HepG2 (cell line): ENCODE measurements around the gene LRRC3. TPM values are rescaled to one million over a fixed set of nuclear protein-coding genes. Genes with fewer than 3 reads are reported as not detected.

Source experiments
- ATRX ChIP-seq: sonication (generic); formaldehyde crosslinking; IDR thresholded peaks from 2 replicates; pipeline ENCODE4 v1.4.0; 2020; ENCODE audit warnings: missing genetic modification reagents, borderline replicate concordance
- CREM ChIP-seq, 2 experiments: sonication (generic) in 1 of 2; formaldehyde crosslinking in 1 of 2; IDR thresholded peaks; 2 replicates each; pipeline versions ENCODE4 v1.4.0 to v1.6.1; 2016 to 2020; ENCODE audit warnings: antibody characterized with exemption in 1 of 2, mild to moderate bottlenecking in 1 of 2, missing genetic modification reagents in 1 of 2
- GABPB1 ChIP-seq: IDR thresholded peaks from 2 replicates; pipeline ENCODE4 v1.6.1; 2016; ENCODE audit warnings: mild to moderate bottlenecking, missing genetic modification reagents, moderate library complexity, missing compliant biosample characterization
- MED1 ChIP-seq: sonication (generic); formaldehyde crosslinking; IDR thresholded peaks from 2 replicates; pipeline ENCODE4 v1.4.0; 2020; ENCODE audit warnings: missing genetic modification reagents
- NFE2L1 ChIP-seq: sonication (generic); formaldehyde crosslinking; IDR thresholded peaks from 2 replicates; pipeline ENCODE4 v1.4.0; 2020; ENCODE audit warnings: missing genetic modification reagents, mild to moderate bottlenecking, borderline replicate concordance
- PHF5A ChIP-seq: IDR thresholded peaks from one replicate; pipeline ENCODE4 v1.6.1; 2018; ENCODE audit warnings: low read depth, missing genetic modification reagents; ENCODE audit not compliant: unreplicated experiment
- PRPF4 ChIP-seq: fragments of 200-400 bp; formaldehyde crosslinking; IDR thresholded peaks from 2 replicates; pipeline ENCODE4 v1.6.1; 2016; ENCODE audit warnings: low read length, low read depth; ENCODE audit not compliant: poor library complexity, severe bottlenecking
- SNAPC2 ChIP-seq: sonication (generic); formaldehyde crosslinking; IDR thresholded peaks from 2 replicates; pipeline ENCODE4 v1.8.1; 2022; ENCODE audit warnings: mild to moderate bottlenecking, missing genetic modification reagents
- SOX6 ChIP-seq, 2 experiments: fragments of 450-650 bp in 1 of 2; sonication (generic) in 1 of 2; formaldehyde crosslinking in 1 of 2; IDR thresholded peaks; 2 replicates each; pipeline versions ENCODE4 v1.4.0 to v1.6.1; 2017 to 2020; ENCODE audit warnings: antibody characterized with exemption in 1 of 2, mild to moderate bottlenecking in 1 of 2, missing genetic modification reagents in 1 of 2
- ZBTB21 ChIP-seq: sonication (generic); formaldehyde crosslinking; IDR thresholded peaks from 2 replicates; pipeline ENCODE4 v1.4.0; 2020; ENCODE audit warnings: missing genetic modification reagents
- ZNF670 ChIP-seq: sonication (generic); formaldehyde crosslinking; IDR thresholded peaks from 2 replicates; pipeline ENCODE4 v1.8.0; 2022; ENCODE audit warnings: mild to moderate bottlenecking, missing genetic modification reagents, borderline replicate concordance
- ZNF800 ChIP-seq: sonication (generic); formaldehyde crosslinking; IDR thresholded peaks from 2 replicates; pipeline ENCODE4 v1.4.0; 2020; ENCODE audit warnings: missing genetic modification reagents
- ZSCAN12 ChIP-seq: sonication (generic); formaldehyde crosslinking; IDR thresholded peaks from 2 replicates; pipeline ENCODE4 v1.9.0; 2021; ENCODE audit warnings: mild to moderate bottlenecking, missing genetic modification reagents
- polyA plus RNA-seq, 8 experiments: library from polyadenylated mRNA; depleted of rRNA in 3 of 8; stranded (reverse) in 7 of 8; unstranded in 1 of 8; fragments of >200 nt; fragmentation: Illumina TruSeq in 4 of 8; extraction: Trizol in 4 of 8; gene quantifications; 2 replicates each; pipeline versions ENCODE4 v1.2.1 to v1.2.3, GENCODE V29; 2011 to 2016; ENCODE audit warnings: low read depth in 4 of 8, missing spikeins in 1 of 8, mixed read lengths in 1 of 8; ENCODE audit not compliant: insufficient read depth in 1 of 8
- total RNA-seq, 5 experiments: library from RNA; depleted of rRNA; stranded (reverse); fragments of >200 nt; fragmentation: Illumina TruSeq; extraction: Trizol; gene quantifications; 2 replicates each; pipeline ENCODE4 v1.2.3, GENCODE V29; 2016; ENCODE audit warnings: low read depth in 1 of 5
- TF ChIP-seq, protein P1 (sequence below): sonication (generic); formaldehyde crosslinking; IDR thresholded peaks from 2 replicates; pipeline ENCODE4 v1.4.0; 2020; ENCODE audit warnings: missing genetic modification reagents, borderline replicate concordance
- TF ChIP-seq, protein P2 (sequence below): sonication (generic); formaldehyde crosslinking; IDR thresholded peaks from 2 replicates; pipeline ENCODE4 v1.8.1; 2022; ENCODE audit warnings: mild to moderate bottlenecking, missing genetic modification reagents
- TF ChIP-seq, protein P3 (sequence below): sonication (generic); formaldehyde crosslinking; IDR thresholded peaks from 2 replicates; pipeline ENCODE4 v1.9.0; 2021; ENCODE audit warnings: missing genetic modification reagents, mild to moderate bottlenecking, borderline replicate concordance
- TF ChIP-seq, protein P4 (sequence below): IDR thresholded peaks from 2 replicates; pipeline ENCODE4 v1.6.1; 2016

LRRC3 gene
- total and polyA plus RNA-seq, 2 of the 13 experiments (the other 11 are each of a cell fraction or from before 2014, with no cell fraction given), result 4.8 to 16.5 TPM

DNA sequence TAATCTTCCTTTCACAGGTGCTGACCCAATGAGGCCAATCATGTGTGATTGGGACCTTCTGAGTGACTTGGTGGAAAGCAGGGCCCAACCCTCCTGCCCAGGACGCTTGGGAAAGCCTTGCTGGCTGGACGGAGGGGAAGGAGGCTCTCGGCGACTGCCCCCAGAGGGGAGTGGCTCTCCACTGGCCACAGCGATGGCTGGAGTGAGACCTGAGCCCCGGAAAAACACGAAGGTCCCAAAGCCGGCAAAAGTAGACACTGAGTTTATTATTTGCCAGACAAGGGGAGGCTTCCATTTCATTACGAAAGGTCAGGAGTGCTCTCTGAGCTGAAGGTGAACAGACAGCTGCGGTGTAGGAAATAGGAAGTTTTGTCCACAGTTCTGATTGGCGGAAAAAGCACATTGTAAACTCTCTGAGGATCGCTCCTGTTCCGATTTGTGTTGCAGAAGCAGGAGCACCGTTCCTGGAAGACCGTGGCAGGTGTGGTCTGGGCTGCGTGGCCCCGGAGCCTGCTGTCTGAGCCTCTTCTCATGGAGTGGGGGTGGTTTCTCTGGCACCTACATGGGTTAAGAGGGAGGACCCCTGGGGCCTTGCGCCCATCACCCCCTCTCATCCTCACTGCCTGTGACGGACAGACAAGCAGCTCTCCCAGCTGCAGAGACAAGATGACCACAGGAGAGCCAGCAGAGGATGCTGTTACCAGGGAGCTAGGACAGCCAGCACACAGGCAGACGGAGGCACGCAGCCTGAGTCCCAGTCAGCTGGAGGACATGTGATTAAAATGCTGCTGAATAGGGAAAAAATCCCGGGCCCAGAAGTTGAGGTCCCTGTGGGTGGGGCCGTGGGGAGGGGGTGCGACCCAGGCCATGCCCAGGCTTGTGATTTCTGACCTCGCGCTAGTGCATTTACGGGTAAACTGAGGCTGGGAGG is 43.2 kb downstream of the LRRC3 start (continued):
- TF ChIP-seq, protein P1, sequence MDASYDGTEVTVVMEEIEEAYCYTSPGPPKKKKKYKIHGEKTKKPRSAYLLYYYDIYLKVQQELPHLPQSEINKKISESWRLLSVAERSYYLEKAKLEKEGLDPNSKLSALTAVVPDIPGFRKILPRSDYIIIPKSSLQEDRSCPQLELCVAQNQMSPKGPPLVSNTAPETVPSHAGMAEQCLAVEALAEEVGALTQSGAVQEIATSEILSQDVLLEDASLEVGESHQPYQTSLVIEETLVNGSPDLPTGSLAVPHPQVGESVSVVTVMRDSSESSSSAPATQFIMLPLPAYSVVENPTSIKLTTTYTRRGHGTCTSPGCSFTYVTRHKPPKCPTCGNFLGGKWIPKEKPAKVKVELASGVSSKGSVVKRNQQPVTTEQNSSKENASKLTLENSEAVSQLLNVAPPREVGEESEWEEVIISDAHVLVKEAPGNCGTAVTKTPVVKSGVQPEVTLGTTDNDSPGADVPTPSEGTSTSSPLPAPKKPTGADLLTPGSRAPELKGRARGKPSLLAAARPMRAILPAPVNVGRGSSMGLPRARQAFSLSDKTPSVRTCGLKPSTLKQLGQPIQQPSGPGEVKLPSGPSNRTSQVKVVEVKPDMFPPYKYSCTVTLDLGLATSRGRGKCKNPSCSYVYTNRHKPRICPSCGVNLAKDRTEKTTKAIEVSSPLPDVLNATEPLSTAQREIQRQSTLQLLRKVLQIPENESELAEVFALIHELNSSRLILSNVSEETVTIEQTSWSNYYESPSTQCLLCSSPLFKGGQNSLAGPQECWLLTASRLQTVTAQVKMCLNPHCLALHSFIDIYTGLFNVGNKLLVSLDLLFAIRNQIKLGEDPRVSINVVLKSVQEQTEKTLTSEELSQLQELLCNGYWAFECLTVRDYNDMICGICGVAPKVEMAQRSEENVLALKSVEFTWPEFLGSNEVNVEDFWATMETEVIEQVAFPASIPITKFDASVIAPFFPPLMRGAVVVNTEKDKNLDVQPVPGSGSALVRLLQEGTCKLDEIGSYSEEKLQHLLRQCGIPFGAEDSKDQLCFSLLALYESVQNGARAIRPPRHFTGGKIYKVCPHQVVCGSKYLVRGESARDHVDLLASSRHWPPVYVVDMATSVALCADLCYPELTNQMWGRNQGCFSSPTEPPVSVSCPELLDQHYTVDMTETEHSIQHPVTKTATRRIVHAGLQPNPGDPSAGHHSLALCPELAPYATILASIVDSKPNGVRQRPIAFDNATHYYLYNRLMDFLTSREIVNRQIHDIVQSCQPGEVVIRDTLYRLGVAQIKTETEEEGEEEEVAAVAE (CRISPR knock-in tag), result no peak
- TF ChIP-seq ATRX (no peak), SOX6 (IDR thresholded peaks at IDR 0.05) (no peak), SOX6 (CRISPR knock-in tag; IDR thresholded peaks at IDR 0.05) (peak; percentile 13; the same call in 1 of the 2 replicates), ZBTB21 (CRISPR knock-in tag) (no peak), GABPB1 (no peak), PRPF4 (no peak), CREM (IDR thresholded peaks at IDR 0.05) (no peak), CREM (CRISPR knock-in tag; IDR thresholded peaks at IDR 0.05) (no peak), ZNF670 (CRISPR knock-in tag) (no peak), NFE2L1 (CRISPR knock-in tag) (no peak), MED1 (CRISPR knock-in tag) (peak; percentile 28; the same call in 1 of the 2 replicates), ZNF800 (CRISPR knock-in tag) (no peak), PHF5A (CRISPR knock-in tag) (no peak), ZSCAN12 (no peak), SNAPC2 (CRISPR knock-in tag) (no peak)
- TF ChIP-seq, protein P2, sequence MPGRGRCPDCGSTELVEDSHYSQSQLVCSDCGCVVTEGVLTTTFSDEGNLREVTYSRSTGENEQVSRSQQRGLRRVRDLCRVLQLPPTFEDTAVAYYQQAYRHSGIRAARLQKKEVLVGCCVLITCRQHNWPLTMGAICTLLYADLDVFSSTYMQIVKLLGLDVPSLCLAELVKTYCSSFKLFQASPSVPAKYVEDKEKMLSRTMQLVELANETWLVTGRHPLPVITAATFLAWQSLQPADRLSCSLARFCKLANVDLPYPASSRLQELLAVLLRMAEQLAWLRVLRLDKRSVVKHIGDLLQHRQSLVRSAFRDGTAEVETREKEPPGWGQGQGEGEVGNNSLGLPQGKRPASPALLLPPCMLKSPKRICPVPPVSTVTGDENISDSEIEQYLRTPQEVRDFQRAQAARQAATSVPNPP, result no peak
- TF ChIP-seq, protein P3, sequence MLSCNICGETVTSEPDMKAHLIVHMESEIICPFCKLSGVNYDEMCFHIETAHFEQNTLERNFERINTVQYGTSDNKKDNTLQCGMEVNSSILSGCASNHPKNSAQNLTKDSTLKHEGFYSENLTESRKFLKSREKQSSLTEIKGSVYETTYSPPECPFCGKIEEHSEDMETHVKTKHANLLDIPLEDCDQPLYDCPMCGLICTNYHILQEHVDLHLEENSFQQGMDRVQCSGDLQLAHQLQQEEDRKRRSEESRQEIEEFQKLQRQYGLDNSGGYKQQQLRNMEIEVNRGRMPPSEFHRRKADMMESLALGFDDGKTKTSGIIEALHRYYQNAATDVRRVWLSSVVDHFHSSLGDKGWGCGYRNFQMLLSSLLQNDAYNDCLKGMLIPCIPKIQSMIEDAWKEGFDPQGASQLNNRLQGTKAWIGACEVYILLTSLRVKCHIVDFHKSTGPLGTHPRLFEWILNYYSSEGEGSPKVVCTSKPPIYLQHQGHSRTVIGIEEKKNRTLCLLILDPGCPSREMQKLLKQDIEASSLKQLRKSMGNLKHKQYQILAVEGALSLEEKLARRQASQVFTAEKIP (CRISPR knock-in tag), result no peak
- TF ChIP-seq, protein P4, sequence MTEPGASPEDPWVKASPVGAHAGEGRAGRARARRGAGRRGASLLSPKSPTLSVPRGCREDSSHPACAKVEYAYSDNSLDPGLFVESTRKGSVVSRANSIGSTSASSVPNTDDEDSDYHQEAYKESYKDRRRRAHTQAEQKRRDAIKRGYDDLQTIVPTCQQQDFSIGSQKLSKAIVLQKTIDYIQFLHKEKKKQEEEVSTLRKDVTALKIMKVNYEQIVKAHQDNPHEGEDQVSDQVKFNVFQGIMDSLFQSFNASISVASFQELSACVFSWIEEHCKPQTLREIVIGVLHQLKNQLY (CRISPR knock-in tag), result no peak
